ENCODE data around the gene HOMER2. TPM values are rescaled to one million over a fixed set of nuclear protein-coding genes. Genes with fewer than 3 reads are reported as not detected.

The HOMER2 gene
- total RNA-seq, result 6.8 and 10.7 TPM in 2 replicates

GRCh38 chr15:82952158-82953081 is at the start of gene HOMER2:
Gene HOMER2, minus strand, starts transcription at chr15:82952720. Its CDS starts 185 bp downstream, at chr15:82952535.

GRCh38 chr15:82985688-82986441 is 33.3 kb upstream of the HOMER2 start, which contains the start of gene RAMAC:
Gene RAMAC, plus strand, starts transcription at chr15:82986210. Its CDS starts 2,809 bp downstream, at chr15:82989019.

GRCh38 chr15:82809308-82810060 is 143.0 kb downstream of the HOMER2 start, which contains the start of gene WHAMM:
Gene WHAMM, plus strand, starts transcription at chr15:82809628. Its CDS starts 99 bp downstream, at chr15:82809727.

GRCh38 chr15:82805994-82806406 is 146.5 kb downstream of the HOMER2 start, which contains the start of gene FSD2:
Gene FSD2, minus strand, starts transcription at chr15:82806069. Its CDS starts 18,679 bp downstream, at chr15:82787390.

Other genes starting within 250 kb of the HOMER2 start
- 1.0 and 1.4 TPM in 2 replicates for gene AP3B2, start 242.8 kb downstream of the HOMER2 start, total RNA-seq
- gene FSD2, start 146.7 kb downstream of the HOMER2 start, total RNA-seq, result under 0.01 TPM in 1 of 2 replicates, not detected in the other
- 7.4 and 7.6 TPM in 2 replicates for gene WHAMM, start 143.1 kb downstream of the HOMER2 start, total RNA-seq
- gene RAMAC, start 33.5 kb upstream of the HOMER2 start, total RNA-seq, result 26.3 and 32.1 TPM in 2 replicates
- 8.2 and 9.4 TPM in 2 replicates for gene C15orf40, start 58.9 kb upstream of the HOMER2 start, total RNA-seq
- 95.6 and 116 TPM in 2 replicates for gene BTBD1, start 114.5 kb upstream of the HOMER2 start, total RNA-seq
- 0.11 TPM in 1 of 2 replicates, not detected in the other for gene TM6SF1, start 154.9 kb upstream of the HOMER2 start, total RNA-seq

Data from articular chondrocyte of knee joint (primary cell).